Measurements from ENCODE around the gene SH3RF2. TPM values are rescaled to one million over a fixed set of nuclear protein-coding genes. Genes with fewer than 3 reads are reported as not detected.

The SH3RF2 gene
- total and polyA plus RNA-seq, 2 donors (not counting 3 experiments of a cell fraction or from before 2014, with no cell fraction given): 0.54 to 0.84 TPM

GRCh38 chr5:146050086-146050485, 113.7 kb downstream of the SH3RF2 start:
- Histone ChIP-seq H3K4me3 (replicated peaks in 1 of 3; ENCODE audit: insufficient read depth in 1 of 3, low read depth in 1 of 3, low read length in 3 of 3) (no peak overlapping the region), H3K9me3 (replicated peaks; ENCODE audit: control insufficient read depth, insufficient read depth, low read length) (no peaks in the 10 kb centered on the region), H3K79me2 (ENCODE audit: control insufficient read depth, insufficient read depth, low read length) (no peaks in the 10 kb centered on the region), H3K36me3 (ENCODE audit: control insufficient read depth in 2 of 2, extremely low read depth in 1 of 2, insufficient read depth in 2 of 2, low read length in 2 of 2) (no peaks in the 10 kb centered on the region), H3K27ac (ENCODE audit: insufficient read depth, low read depth, low read length) (no peak overlapping the region), H3K4me2 (ENCODE audit: insufficient read depth, low read length) (no peak overlapping the region), H4K20me1 (replicated peaks; ENCODE audit: control insufficient read depth, extremely low read depth, insufficient read depth, low read length) (no peaks in the 10 kb centered on the region), H3K9me1 (replicated peaks; ENCODE audit: control insufficient read depth, extremely low read depth, insufficient read depth, low read length) (no peaks in the 10 kb centered on the region), H3K27me3 (ENCODE audit: control insufficient read depth in 2 of 2, insufficient read depth in 2 of 2, low read length in 2 of 2) (peaks cover 0 to 8% of the 10 kb centered on the region in 2 experiments), H3K9ac (replicated peaks; ENCODE audit: extremely low read depth, insufficient read depth, low read length) (no peak overlapping the region), H3K4me1 (ENCODE audit: control insufficient read depth, extremely low read depth, insufficient read depth, low read length) (no peaks in the 10 kb centered on the region), H2AFZ (ENCODE audit: low read depth, low read length) (no peak overlapping the region)
- TF ChIP-seq JUN (IDR thresholded peaks at IDR 0.05; ENCODE audit: borderline replicate concordance, insufficient read depth, insufficient read length, low read depth) (no peak), MAX (IDR thresholded peaks at IDR 0.05; ENCODE audit: insufficient read depth, insufficient read length) (no peak), MYC (IDR thresholded peaks at IDR 0.05; ENCODE audit: low read depth, low read length) (no peak), EZH2 (IDR thresholded peaks at IDR 0.05; ENCODE audit: borderline replicate concordance, low read depth, low read length, severe bottlenecking) (no peak), POLR2A (IDR thresholded peaks at IDR 0.05; ENCODE audit: low read depth, low read length) (no peak), GATA2 (IDR thresholded peaks at IDR 0.05; ENCODE audit: insufficient read depth, insufficient read length, low read depth, low read length) (no peak), FOS (IDR thresholded peaks at IDR 0.05; ENCODE audit: borderline replicate concordance, insufficient read depth, low read length) (no peak)
- TF ChIP-seq, protein P1, sequence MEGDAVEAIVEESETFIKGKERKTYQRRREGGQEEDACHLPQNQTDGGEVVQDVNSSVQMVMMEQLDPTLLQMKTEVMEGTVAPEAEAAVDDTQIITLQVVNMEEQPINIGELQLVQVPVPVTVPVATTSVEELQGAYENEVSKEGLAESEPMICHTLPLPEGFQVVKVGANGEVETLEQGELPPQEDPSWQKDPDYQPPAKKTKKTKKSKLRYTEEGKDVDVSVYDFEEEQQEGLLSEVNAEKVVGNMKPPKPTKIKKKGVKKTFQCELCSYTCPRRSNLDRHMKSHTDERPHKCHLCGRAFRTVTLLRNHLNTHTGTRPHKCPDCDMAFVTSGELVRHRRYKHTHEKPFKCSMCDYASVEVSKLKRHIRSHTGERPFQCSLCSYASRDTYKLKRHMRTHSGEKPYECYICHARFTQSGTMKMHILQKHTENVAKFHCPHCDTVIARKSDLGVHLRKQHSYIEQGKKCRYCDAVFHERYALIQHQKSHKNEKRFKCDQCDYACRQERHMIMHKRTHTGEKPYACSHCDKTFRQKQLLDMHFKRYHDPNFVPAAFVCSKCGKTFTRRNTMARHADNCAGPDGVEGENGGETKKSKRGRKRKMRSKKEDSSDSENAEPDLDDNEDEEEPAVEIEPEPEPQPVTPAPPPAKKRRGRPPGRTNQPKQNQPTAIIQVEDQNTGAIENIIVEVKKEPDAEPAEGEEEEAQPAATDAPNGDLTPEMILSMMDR (IDR thresholded peaks at IDR 0.05; ENCODE audit: extremely low read depth in 1 of 2, insufficient read depth in 1 of 2, low read depth in 1 of 2, low read length in 2 of 2): no peak
- DNase-seq (ENCODE audit: low read depth, low spot score) (no peak), FAIRE-seq (no peak)
- dilution Hi-C loops (cut with MboI; ENCODE audit: extremely low pct_ligation_motif_present, low sequenced_read_pairs): no loop called here
- intact Hi-C loops (cut with micrococcal nuclease): loop anchor here (5.0 kb wide), 1 partner anchor 128 kb away; no protein-coding TSS in a partner anchor
- no TSS peak for BruUV-seq (replicated peaks)
- ChIA-PET POLR2A (no interaction called here), CTCF (interaction anchor here (1.0 to 2.5 kb wide), 13 partner anchors 8 to 1846 kb away, joined by 3 to 25 read pairs (median 11); no protein-coding TSS in a partner anchor)
